HepG2 (cell line): ENCODE measurements around the gene RBM19. TPM values are rescaled to one million over a fixed set of nuclear protein-coding genes. Genes with fewer than 3 reads are reported as not detected.

Experiments
- ATAC-seq: fragments of 200-7000 bp; cut with Tn5 transposase; 3 replicates; pipeline ENCODE4 v1.9.1; 2020; ENCODE audit warnings: mild to moderate bottlenecking, moderate library complexity
- BruUV-seq: library from RNA; stranded (reverse); fragments of 400-500 nt; replicated peaks from 2 replicates; lab custom pipeline; 2021; lab: Mats Ljungman, UMichigan
- CTCF ChIA-PET: fragments of 300-600 bp; formaldehyde crosslinking; extraction: SDS; loops from one replicate; lab custom pipeline; 2021; ENCODE audit warnings: low total read pairs, inconsistent platforms, low intra/inter-chr PET ratio; lab: Yijun Ruan, JAX
- POLR2A ChIA-PET: fragments of 350-600 bp; sonication (Branson Sonifier 250); formaldehyde crosslinking; loops from one replicate; lab custom pipeline; 2020; ENCODE audit warnings: antibody characterized with exemption, inconsistent platforms; lab: Yijun Ruan, JAX
- DNase-seq: peaks from one replicate; pipeline ENCODE4 v3.0.0-alpha.2; 2015; ENCODE audit warnings: low spot score
- FAIRE-seq: peaks from 3 replicates; lab custom pipeline; 2011; peaks lifted over from hg19 to GRCh38; lab: Jason Lieb, UNC
- H2AFZ ChIP-seq: one replicate; pipeline ENCODE4 v1.6.1; 2011; ENCODE audit warnings: low read length, inconsistent platforms
- H3K27ac ChIP-seq: fragments of 300-600 bp; 3 replicates; pipeline ENCODE4 v1.8.0; 2011; ENCODE audit warnings: mixed run types, mild to moderate bottlenecking, mixed read lengths, low read length, inconsistent platforms; ENCODE audit not compliant: insufficient read depth; ENCODE audit errors: extremely low read length
- H3K27me3 ChIP-seq, 2 experiments: fragments of 200-600 bp in 1 of 2; 2 replicates in 1 of 2; 3 replicates in 1 of 2; pipeline versions ENCODE4 v1.6.0 to v1.8.0; 2011; ENCODE audit warnings: low read length in 2 of 2, mild to moderate bottlenecking in 2 of 2, moderate library complexity in 2 of 2, inconsistent platforms in 1 of 2; ENCODE audit not compliant: insufficient read depth in 2 of 2, control insufficient read depth in 1 of 2
- H3K36me3 ChIP-seq, 2 experiments: fragments of 200-600 bp in 1 of 2; replicated peaks in 1 of 2; 2 replicates in 1 of 2; 3 replicates in 1 of 2; pipeline versions ENCODE4 v1.5.1 to v1.8.0; 2011; ENCODE audit warnings: low read length in 2 of 2, inconsistent platforms in 1 of 2; ENCODE audit not compliant: insufficient read depth in 2 of 2, control insufficient read depth in 1 of 2
- H3K4me1 ChIP-seq: 2 replicates; pipeline ENCODE4 v1.5.1; 2012; ENCODE audit warnings: low read length, inconsistent platforms; ENCODE audit not compliant: insufficient read depth
- H3K4me2 ChIP-seq: 2 replicates; pipeline ENCODE4 v1.6.0; 2011; ENCODE audit warnings: low read depth, low read length, inconsistent platforms
- H3K4me3 ChIP-seq, 3 experiments: fragments of 200-600 bp in 1 of 3; sonication (generic), shearing (Covaris generic) in 1 of 3; replicated peaks in 1 of 3; 2 replicates each; pipeline ENCODE4 v1.5.1; 2011 to 2016; ENCODE audit warnings: low read length in 3 of 3, inconsistent platforms in 2 of 3, low read depth in 2 of 3, mild to moderate bottlenecking in 2 of 3, control low read depth in 1 of 3, mixed read lengths in 1 of 3; ENCODE audit not compliant: insufficient read depth in 1 of 3
- H3K79me2 ChIP-seq: one replicate; pipeline ENCODE4 v1.6.1; 2011; ENCODE audit warnings: low read length, inconsistent platforms; ENCODE audit not compliant: insufficient read depth
- H3K9ac ChIP-seq: 2 replicates; pipeline ENCODE4 v1.6.0; 2011; ENCODE audit warnings: mild to moderate bottlenecking, low read depth, low read length, inconsistent platforms; ENCODE audit not compliant: insufficient read depth
- H3K9me3 ChIP-seq: 2 replicates; pipeline ENCODE4 v1.5.1; 2012; ENCODE audit warnings: mild to moderate bottlenecking, low read length
- H4K20me1 ChIP-seq: 2 replicates; pipeline ENCODE4 v1.6.0; 2011; ENCODE audit warnings: inconsistent platforms, mild to moderate bottlenecking, low read length, moderate library complexity; ENCODE audit not compliant: insufficient read depth
- EP300 ChIP-seq, 3 experiments: sonication (generic) in 1 of 3; formaldehyde crosslinking in 1 of 3; IDR thresholded peaks; 2 replicates each; pipeline versions ENCODE4 v1.5.1 to v1.6.1; 2011 to 2020; ENCODE audit warnings: low read depth in 2 of 3, low read length in 2 of 3, borderline replicate concordance in 1 of 3, improper control_type of control experiment in 1 of 3, mild to moderate bottlenecking in 1 of 3, missing genetic modification reagents in 1 of 3, moderate library complexity in 1 of 3
- MTA3 ChIP-seq: sonication (generic); formaldehyde crosslinking; IDR thresholded peaks from 2 replicates; pipeline ENCODE4 v1.4.0; 2020; ENCODE audit warnings: missing genetic modification reagents
- SRF ChIP-seq: IDR thresholded peaks from 2 replicates; pipeline ENCODE4 v1.6.1; 2011; ENCODE audit warnings: mild to moderate bottlenecking, low read depth, low read length, moderate library complexity
- ZBTB21 ChIP-seq: sonication (generic); formaldehyde crosslinking; IDR thresholded peaks from 2 replicates; pipeline ENCODE4 v1.4.0; 2020; ENCODE audit warnings: missing genetic modification reagents
- WGBS: methylation state at CpG from one replicate; pipeline ENCODE4 v1.1.6; 2017; ENCODE audit warnings: low lambda C conversion rate; 5-methylcytosine and 5-hydroxymethylcytosine counted together
- in situ Hi-C: cut with HindIII; loops from 2 replicates; pipeline ENCODE4 v1.10.0; 2017; ENCODE audit warnings: low pct_unique_long_range_greater_than_20kb; ENCODE audit not compliant: extremely low pct_ligation_motif_present
- intact Hi-C: fragments of 100-400 bp; cut with micrococcal nuclease; formaldehyde crosslinking; loops from one replicate; pipeline ENCODE4 v1.10.0; 2022; ENCODE audit not compliant: unreplicated experiment
- polyA plus RNA-seq, 8 experiments: library from polyadenylated mRNA; depleted of rRNA in 3 of 8; stranded (reverse) in 7 of 8; unstranded in 1 of 8; fragments of >200 nt; fragmentation: Illumina TruSeq in 4 of 8; extraction: Trizol in 4 of 8; gene quantifications; 2 replicates each; pipeline versions ENCODE4 v1.2.1 to v1.2.3, GENCODE V29; 2011 to 2016; ENCODE audit warnings: low read depth in 4 of 8, missing spikeins in 1 of 8, mixed read lengths in 1 of 8; ENCODE audit not compliant: insufficient read depth in 1 of 8
- total RNA-seq, 5 experiments: library from RNA; depleted of rRNA; stranded (reverse); fragments of >200 nt; fragmentation: Illumina TruSeq; extraction: Trizol; gene quantifications; 2 replicates each; pipeline ENCODE4 v1.2.3, GENCODE V29; 2016; ENCODE audit warnings: low read depth in 1 of 5
- TF ChIP-seq, protein P1 (sequence below): sonication (generic); formaldehyde crosslinking; IDR thresholded peaks from 2 replicates; pipeline ENCODE4; 2020; ENCODE audit warnings: missing genetic modification reagents, mild to moderate bottlenecking, borderline replicate concordance
- TF ChIP-seq, protein P2 (sequence below): sonication (generic); formaldehyde crosslinking; IDR thresholded peaks from 2 replicates; pipeline ENCODE4 v1.4.0; 2020; ENCODE audit warnings: missing genetic modification reagents
- TF ChIP-seq, protein P3 (sequence below): sonication (generic); formaldehyde crosslinking; IDR thresholded peaks from 2 replicates; pipeline ENCODE4 v1.9.0; 2021; ENCODE audit warnings: missing genetic modification reagents, mild to moderate bottlenecking, borderline replicate concordance
- TF ChIP-seq, protein P4 (sequence below): conservative IDR thresholded peaks from 2 replicates; pipeline ENCODE4 v1.6.1; 2018; ENCODE audit warnings: missing genetic modification reagents
- TF ChIP-seq, protein P5 (sequence below): sonication (generic); formaldehyde crosslinking; IDR thresholded peaks from 2 replicates; pipeline ENCODE4 v1.4.0; 2020; ENCODE audit warnings: missing genetic modification reagents

RBM19 gene
- total and polyA plus RNA-seq, 2 of the 13 experiments (the other 11 are each of a cell fraction or from before 2014, with no cell fraction given): 19.3 to 32.2 TPM

DNA sequence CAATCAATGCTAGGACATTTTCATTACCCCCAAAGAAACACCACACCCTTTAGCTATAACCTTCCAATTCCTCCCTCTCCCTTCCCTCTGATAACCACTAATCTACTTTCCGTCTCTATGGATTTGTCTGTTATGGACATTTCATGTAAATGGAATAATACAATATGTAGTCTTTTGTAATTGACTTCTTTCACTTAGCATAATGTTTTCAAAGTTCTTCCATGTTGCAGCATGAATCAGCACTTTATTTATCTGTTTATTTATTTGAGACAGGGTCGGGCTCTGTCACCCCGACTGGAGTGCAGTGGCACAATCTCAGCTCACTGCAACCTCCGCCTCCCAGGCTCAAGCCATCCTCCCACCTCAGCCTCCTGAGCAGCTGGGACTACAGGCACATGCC, 1.2 kb upstream of the RBM19 start:
- no peak overlapping the region for H3K4me2 ChIP-seq
- H3K79me2 ChIP-seq: peaks cover 32% of the 10 kb centered on the region
- 88% methylated on average over 4 of the region's 4 CpGs for WGBS
- ATAC-seq: no peak
- TF ChIP-seq SRF: no peak
- TF ChIP-seq, protein P1, sequence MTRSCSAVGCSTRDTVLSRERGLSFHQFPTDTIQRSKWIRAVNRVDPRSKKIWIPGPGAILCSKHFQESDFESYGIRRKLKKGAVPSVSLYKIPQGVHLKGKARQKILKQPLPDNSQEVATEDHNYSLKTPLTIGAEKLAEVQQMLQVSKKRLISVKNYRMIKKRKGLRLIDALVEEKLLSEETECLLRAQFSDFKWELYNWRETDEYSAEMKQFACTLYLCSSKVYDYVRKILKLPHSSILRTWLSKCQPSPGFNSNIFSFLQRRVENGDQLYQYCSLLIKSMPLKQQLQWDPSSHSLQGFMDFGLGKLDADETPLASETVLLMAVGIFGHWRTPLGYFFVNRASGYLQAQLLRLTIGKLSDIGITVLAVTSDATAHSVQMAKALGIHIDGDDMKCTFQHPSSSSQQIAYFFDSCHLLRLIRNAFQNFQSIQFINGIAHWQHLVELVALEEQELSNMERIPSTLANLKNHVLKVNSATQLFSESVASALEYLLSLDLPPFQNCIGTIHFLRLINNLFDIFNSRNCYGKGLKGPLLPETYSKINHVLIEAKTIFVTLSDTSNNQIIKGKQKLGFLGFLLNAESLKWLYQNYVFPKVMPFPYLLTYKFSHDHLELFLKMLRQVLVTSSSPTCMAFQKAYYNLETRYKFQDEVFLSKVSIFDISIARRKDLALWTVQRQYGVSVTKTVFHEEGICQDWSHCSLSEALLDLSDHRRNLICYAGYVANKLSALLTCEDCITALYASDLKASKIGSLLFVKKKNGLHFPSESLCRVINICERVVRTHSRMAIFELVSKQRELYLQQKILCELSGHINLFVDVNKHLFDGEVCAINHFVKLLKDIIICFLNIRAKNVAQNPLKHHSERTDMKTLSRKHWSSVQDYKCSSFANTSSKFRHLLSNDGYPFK (CRISPR knock-in tag): no peak
- TF ChIP-seq, protein P2, sequence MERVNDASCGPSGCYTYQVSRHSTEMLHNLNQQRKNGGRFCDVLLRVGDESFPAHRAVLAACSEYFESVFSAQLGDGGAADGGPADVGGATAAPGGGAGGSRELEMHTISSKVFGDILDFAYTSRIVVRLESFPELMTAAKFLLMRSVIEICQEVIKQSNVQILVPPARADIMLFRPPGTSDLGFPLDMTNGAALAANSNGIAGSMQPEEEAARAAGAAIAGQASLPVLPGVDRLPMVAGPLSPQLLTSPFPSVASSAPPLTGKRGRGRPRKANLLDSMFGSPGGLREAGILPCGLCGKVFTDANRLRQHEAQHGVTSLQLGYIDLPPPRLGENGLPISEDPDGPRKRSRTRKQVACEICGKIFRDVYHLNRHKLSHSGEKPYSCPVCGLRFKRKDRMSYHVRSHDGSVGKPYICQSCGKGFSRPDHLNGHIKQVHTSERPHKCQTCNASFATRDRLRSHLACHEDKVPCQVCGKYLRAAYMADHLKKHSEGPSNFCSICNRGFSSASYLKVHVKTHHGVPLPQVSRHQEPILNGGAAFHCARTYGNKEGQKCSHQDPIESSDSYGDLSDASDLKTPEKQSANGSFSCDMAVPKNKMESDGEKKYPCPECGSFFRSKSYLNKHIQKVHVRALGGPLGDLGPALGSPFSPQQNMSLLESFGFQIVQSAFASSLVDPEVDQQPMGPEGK (CRISPR knock-in tag): no peak
- TF ChIP-seq, protein P3, sequence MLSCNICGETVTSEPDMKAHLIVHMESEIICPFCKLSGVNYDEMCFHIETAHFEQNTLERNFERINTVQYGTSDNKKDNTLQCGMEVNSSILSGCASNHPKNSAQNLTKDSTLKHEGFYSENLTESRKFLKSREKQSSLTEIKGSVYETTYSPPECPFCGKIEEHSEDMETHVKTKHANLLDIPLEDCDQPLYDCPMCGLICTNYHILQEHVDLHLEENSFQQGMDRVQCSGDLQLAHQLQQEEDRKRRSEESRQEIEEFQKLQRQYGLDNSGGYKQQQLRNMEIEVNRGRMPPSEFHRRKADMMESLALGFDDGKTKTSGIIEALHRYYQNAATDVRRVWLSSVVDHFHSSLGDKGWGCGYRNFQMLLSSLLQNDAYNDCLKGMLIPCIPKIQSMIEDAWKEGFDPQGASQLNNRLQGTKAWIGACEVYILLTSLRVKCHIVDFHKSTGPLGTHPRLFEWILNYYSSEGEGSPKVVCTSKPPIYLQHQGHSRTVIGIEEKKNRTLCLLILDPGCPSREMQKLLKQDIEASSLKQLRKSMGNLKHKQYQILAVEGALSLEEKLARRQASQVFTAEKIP (CRISPR knock-in tag): no peak
- TF ChIP-seq, protein P4, sequence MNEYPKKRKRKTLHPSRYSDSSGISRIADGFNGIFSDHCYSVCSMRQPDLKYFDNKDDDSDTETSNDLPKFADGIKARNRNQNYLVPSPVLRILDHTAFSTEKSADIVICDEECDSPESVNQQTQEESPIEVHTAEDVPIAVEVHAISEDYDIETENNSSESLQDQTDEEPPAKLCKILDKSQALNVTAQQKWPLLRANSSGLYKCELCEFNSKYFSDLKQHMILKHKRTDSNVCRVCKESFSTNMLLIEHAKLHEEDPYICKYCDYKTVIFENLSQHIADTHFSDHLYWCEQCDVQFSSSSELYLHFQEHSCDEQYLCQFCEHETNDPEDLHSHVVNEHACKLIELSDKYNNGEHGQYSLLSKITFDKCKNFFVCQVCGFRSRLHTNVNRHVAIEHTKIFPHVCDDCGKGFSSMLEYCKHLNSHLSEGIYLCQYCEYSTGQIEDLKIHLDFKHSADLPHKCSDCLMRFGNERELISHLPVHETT (CRISPR knock-in tag): no peak
- TF ChIP-seq ZBTB21 (CRISPR knock-in tag): no peak
- TF ChIP-seq MTA3 (CRISPR knock-in tag): no peak
- TF ChIP-seq EP300 (IDR thresholded peaks at IDR 0.05; ENCODE audit: low read depth in 2 of 2, low read length in 2 of 2): no peak
- no peak for TF ChIP-seq EP300 (CRISPR knock-in tag; IDR thresholded peaks at IDR 0.05; ENCODE audit: borderline replicate concordance)
- TF ChIP-seq, protein P5, sequence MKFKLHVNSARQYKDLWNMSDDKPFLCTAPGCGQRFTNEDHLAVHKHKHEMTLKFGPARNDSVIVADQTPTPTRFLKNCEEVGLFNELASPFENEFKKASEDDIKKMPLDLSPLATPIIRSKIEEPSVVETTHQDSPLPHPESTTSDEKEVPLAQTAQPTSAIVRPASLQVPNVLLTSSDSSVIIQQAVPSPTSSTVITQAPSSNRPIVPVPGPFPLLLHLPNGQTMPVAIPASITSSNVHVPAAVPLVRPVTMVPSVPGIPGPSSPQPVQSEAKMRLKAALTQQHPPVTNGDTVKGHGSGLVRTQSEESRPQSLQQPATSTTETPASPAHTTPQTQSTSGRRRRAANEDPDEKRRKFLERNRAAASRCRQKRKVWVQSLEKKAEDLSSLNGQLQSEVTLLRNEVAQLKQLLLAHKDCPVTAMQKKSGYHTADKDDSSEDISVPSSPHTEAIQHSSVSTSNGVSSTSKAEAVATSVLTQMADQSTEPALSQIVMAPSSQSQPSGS: no peak
- in situ Hi-C loops (no loop called here), intact Hi-C loops (no loop called here)
- H3K9ac ChIP-seq: no peak overlapping the region
- no peak overlapping the region for H3K27ac ChIP-seq
- no peak overlapping the region for H3K4me3 ChIP-seq
- no peak overlapping the region for H2AFZ ChIP-seq
- H3K36me3 ChIP-seq: peaks cover under 1 to 8% of the 10 kb centered on the region in 2 experiments
- no peak for DNase-seq
- no TSS peak for BruUV-seq
- ChIA-PET CTCF (no interaction called here), POLR2A (interaction anchor here (1.4 to 1.8 kb wide), 3 partner anchors 13 to 717 kb away, joined by 3 to 6 read pairs (median 4); partner anchors contain the start of gene TBX3)
- no peaks in the 10 kb centered on the region for H4K20me1 ChIP-seq
- H3K9me3 ChIP-seq: no peaks in the 10 kb centered on the region
- H3K27me3 ChIP-seq: peaks cover 0 to 15% of the 10 kb centered on the region in 2 experiments; a peak in 3 of 5 replicates
- peaks cover 30% of the 10 kb centered on the region for H3K4me1 ChIP-seq
- no peak for FAIRE-seq
